ENCODE data around the gene ZNF891.
A peak's percentile ranks its signal among the peaks of the same experiment; 100 is the strongest.

The ZNF891 gene

DNA sequence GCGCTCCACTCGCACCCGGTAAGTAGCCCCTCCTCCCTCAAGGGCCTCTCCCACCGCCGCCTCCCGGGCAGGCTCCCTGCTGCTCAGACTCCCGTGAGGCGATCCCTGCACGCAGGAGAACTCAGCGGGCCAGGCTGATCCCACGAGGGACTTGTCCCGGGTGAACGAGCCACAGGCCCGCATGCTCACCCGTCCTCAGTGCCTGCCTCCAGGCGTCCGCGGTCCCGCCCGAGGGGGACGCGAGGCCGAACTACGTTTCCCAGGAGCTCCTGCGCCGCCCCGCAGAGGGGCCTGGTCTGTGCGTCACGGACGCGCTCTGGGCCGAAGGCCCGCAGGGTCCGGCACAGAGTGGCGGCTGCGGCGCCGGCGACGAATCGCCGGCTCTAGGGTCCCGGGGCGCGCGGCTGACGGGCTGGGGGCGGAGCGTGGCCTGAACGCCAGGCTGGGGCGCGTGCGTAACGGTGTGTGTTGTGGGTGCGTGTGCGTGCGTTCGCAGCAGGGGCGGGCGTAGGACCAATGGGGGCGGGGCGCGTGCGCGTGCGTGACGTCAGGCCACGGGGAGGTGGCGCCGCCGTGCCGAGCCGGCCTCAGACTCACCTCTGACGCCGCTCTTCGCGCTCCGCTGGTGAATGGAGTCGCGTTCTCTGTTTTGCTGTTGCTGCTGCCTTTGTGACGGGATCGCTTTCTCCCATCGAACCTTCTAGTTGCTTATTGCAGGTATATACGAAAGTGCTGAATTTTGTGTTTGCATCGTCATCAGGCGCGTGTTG, at the start of gene ZNF891, which contains the start of gene ZNF10:
ZNF891 (minus strand) TSS at position 237 of the 770 bp plus-strand sequence. CDS start 8,356 bp downstream, outside the sequence.
ZNF10 (plus strand) TSS at position 590 of the 770 bp plus-strand sequence. CDS start 13,866 bp downstream, outside the sequence.
- DNase-seq, result peak; percentile 98

DNA sequence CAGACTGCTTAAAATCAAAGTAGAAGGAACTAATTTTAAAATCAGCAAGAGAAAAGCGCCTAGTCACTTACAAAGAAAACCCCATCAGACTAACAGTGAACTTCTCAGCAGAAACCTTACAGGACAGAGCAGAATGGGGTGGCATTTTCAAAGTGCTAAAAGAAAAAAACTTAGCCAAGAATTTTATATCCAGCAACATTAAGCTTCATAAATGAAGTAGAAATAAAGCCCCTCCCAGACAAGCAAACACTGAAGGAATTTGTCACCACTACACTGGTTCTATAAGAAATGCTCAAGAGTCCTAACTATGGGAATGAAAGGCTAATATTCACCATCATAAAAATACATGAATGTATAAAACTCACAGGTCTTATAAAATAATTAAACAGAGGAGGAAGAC, 44.8 kb upstream of the ZNF891 start:
- DNase-seq, result no peak

DNA sequence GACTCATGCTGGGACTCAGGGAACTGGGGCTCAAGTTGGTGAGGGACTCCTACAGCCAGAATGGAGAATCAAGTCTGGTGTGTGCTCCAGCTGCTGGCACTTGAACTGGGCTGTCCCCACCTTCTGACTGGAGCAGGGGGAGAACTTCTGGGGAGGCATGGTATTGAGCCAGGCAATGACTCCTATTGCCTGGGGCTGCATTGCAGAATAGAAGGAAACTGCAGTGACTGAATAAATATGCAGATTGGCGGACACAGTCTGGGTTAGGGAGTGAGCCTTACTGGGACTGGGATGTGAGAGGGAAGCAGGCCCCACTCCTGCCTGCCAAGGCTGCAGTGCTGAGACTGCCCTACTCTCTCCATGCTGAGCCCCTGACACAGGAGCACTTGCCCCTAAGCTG, 42.4 kb upstream of the ZNF891 start:
- DNase-seq, result no peak

DNA sequence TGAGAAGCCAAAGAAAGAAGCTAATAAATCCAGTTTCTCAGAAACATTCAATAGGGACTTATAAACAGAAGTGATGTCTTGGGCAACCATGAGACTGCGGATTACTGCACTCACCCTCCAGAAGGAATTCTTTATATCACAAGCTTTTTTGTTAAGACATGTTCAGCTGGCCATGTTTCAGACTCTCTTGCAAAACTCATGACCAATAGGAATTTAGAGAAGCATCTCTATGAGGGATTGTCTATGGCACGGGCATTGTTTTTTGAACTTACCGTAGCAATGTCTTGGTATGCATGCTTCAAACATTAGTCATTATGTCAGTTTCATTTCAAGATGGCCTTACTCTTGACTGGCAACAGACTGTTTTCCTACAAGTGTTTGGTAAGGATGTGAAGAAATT, 35.7 kb upstream of the ZNF891 start:
- DNase-seq, result no peak

DNA sequence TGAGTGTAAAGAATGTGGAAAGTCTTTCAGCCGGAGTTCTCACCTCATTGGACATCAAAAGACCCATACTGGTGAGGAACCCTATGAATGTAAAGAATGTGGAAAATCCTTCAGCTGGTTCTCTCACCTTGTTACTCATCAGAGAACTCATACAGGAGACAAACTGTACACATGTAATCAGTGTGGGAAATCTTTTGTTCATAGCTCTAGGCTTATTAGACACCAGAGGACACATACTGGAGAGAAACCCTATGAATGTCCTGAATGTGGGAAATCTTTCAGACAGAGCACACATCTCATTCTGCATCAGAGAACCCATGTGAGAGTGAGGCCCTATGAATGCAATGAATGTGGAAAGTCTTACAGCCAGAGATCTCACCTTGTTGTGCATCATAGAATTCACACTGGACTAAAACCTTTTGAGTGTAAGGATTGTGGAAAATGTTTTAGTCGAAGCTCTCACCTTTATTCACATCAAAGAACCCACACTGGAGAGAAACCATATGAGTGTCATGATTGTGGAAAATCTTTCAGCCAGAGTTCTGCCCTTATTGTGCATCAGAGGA, 26.1 kb upstream of the ZNF891 start:
- DNase-seq, result no peak

DNA sequence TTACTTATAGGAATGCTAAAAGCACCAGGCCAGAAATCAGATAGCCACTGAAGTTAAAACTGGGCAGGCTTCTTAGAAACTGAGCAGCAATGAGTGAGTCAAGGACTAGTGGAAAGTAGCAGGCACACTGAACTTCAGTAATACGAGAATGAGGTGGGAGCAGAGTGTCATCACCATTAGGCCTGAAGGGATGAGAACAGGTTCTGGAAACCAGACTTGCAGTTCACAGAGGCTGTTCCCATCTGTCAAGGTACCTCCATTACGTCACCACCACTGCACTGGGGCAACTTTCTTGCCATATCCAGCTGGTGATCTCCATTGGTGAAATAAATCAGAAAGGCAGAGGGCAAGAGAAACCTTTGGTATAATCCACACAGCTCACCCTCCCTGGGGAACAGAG, 15.9 kb upstream of the ZNF891 start:
- no peak for DNase-seq

DNA sequence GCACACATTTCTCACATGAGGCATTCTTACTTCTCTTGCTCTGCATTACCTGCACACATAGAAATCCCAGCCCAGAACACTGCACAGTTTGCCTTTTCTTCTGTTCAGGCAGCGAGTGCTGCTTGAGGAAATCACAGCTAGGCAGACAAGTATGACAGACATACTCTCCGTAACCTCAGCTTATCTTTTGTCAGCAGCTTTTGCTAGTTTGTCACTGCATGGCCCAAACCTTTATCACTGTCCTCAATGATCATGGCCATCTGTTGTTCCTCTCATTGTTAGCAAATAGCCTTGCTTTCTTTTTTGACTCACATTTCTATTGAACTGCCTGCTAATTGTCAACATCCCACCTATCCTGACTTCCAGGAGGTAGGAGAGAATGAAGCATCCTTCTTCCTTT, 5.7 kb upstream of the ZNF891 start:
- no peak for DNase-seq

DNA sequence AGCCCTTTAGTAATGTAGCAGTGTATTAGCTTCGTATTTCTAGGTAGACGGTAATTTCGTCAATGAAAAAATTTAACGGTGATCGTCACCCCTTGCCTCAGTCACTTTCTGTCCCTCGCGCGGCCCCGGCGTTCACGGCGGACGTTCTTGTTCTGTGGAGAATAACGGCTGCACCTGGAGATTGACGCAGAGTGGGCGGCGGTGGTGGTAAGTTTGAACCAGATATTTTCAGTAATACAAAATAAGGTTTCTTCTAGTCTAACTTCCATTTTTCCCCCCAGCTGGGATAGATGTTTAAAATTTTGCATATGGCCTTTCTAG, 694 bp upstream of the ZNF891 start:
- DNase-seq, result peak; percentile 27

DNA sequence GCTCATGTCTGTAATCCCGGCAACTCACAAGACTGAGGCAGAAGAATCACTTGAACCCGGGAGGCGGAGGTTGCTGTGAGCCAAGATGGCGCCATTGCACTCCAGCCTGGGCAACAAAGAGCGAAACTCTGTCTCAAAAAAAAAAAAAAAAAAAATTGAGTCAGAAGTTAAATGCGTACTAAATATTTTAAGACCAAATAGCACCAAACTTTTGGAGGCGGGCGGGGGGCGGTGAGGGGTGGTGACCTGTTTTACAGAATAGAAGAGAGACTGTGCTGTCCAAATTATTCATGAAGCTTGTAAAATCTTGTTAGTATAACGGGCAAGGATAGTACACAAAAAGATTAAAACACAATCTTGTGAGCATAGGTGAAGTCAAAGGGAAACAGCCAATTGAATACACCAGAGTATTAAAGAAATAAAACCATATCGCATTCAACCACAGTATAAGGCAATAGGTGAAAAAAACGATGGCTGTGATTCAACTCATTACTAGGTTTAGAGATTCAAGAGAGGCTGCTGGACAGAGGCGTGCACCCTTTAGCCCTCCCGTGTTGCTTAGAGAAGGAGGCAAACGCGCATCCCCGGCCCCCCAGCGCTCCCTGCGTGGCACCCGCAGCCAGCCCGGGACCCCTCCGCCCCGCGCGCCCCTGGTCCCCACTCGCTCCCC, 571 bp downstream of the ZNF891 start:
- no peak for DNase-seq

DNA sequence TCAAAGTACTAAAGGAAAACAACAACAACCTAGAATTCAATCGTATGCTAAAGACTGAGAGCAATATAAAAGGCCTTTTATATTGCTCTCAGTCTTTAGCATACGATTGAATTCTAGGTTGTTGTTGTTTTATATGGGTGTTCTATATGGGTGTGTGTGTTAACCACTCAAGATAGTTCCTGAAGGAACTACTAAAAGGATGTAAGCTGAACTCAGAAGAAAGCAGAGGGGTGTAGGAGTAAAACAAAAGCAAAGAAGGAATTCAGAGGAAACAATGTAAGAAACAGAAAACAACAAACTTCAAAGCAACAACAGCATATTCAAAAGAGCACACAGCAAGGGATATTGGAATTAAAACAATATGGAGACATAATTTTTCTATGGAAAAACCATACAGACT, 5.4 kb downstream of the ZNF891 start:
- no peak for DNase-seq

GRCh38 chr12:133120385-133121191, 9.5 kb downstream of the ZNF891 start:
- no peak for DNase-seq

DNA sequence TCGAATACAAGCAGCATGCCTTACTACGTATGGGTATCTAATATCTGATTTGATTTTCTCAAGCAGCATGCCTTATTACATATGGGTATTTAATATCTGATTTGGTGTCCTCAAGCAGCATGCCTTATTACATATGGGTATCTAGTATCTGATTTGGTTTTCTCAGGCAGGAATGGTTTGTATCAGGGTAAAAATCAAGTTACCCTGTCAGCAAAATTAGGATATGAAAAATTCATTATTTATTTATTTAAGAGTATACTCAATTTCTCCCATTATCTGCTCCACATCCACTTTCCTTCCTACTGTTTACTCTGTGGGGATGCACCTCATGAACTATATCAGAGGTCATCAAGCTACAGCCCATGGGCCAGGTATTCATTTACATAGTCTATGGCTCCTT, 21.9 kb downstream of the ZNF891 start:
- DNase-seq, result no peak

DNA sequence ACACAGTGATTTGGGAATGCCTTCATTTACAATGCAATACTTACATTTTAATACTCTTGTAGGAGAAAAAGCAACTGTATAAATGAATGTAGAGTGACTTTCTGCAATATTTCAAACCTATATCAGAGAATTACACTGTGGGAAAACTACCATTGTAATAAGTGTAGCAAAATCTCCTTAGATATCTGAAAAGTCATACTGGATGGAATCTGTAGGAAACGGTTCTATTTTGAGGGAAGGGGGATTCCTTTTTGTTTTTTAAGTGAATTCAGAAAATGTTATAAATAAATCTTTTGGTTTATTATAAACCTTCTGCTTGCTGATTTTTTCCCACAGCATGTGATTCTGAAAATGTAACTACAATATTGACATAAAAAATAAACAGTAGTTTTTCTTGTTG, 23.0 kb downstream of the ZNF891 start:
- DNase-seq, result no peak

- DNase-seq, result no peak
Observed at GRCh38 chr12:133106253-133106652, 23.8 kb downstream of the ZNF891 start.

DNA sequence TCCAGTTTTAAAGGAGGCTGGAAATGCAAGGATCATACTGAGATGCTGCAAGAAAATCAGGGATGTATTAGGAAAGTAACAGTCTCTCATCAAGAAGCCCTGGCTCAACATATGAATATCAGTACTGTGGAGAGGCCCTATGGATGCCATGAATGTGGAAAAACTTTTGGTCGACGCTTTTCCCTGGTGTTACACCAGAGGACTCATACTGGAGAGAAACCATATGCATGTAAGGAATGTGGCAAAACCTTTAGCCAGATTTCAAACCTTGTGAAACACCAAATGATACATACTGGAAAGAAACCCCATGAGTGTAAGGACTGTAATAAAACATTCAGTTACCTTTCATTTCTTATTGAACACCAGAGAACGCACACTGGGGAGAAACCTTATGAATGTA, 24.5 kb downstream of the ZNF891 start:
- DNase-seq, result no peak

GRCh38 chr12:133083345-133083744, 46.7 kb downstream of the ZNF891 start:
- no peak for DNase-seq

GRCh38 chr12:133081159-133081780, 48.8 kb downstream of the ZNF891 start:
- DNase-seq, result no peak

DNA sequence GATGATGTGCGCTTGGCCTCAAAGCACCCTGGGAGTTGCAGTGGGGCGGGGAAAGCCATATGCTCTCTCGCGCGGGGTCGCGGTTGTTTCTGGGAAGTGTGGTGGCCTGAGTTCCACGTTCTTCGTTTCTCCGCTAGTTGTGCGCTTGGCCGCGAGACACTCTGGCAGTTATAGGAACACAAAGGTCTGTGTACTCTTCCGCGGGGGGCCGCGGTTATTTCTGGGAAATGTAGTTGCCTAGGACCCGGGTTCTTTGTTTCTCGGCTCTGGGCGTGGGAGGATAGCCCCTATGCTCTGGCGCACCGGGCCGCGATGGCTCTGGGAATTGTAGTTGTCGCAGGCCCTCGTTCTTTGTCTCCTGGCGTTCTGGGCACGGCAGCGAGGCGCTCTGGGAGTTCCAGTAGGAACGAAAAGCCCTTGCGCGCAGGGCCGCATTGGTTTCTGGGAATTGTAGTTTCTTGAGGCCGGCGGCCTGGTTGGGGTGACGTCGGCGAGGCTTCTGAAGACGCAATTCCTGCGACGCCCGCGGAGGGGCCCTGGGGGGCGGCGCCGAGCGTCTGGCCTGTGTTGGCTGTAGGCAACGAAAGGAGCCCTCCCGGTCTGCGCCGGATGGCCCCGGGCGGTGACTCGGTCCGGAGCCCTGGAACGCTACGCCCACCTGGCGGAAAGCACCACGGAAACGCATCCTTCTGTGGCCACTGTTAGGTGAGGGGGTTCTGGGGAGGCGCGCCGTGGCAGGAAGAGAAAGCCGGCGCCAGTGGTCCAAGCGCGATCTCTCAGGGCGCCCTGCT, 49.5 kb downstream of the ZNF891 start, which contains the start of gene ZNF140:
ZNF140 (plus strand) TSS at position 556 of the 791 bp plus-strand sequence. CDS start 398 bp downstream, outside the sequence.
- peak; percentile 89 for DNase-seq

- DNase-seq, result peak; percentile 93
Observed at GRCh38 chr12:133080026-133080367, 50.1 kb downstream of the ZNF891 start.

GRCh38 chr12:133073836-133074235, 56.2 kb downstream of the ZNF891 start:
- no peak for DNase-seq

DNA sequence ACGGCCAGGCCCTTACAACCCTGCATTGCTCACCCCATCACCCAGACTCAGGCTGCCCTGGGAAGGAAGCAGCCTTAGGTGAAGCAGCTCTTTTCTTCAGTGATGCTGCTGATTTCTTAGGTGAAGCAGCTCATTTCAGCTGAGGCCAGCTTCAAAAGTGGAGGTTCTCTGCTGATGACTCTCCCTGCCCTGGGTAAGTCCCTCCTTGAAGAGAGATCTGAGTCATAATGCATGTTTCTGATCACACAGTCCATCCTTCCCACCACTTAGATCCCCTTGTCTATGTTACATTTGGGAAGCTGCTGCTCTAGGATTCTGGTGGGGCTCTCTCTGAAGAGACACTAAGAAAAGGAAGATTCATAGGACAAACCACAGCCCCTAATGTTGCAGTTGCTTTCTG, 66.5 kb downstream of the ZNF891 start:
- DNase-seq, result no peak

GRCh38 chr12:133061954-133062353, 68.1 kb downstream of the ZNF891 start:
- DNase-seq, result no peak
